Mesenchymal stem cell (in vitro differentiated cells and primary cell): ENCODE results near the gene PRKAR2A.
A peak's percentile ranks its signal among the peaks of the same experiment; 100 is the strongest.
"Not testable (repeated sequence)": the region's sequence is repeated elsewhere in the genome, so short reads cannot be mapped to it uniquely, and the experiment has no call there.

Experiments used
- DNase-seq: peaks from one replicate; pipeline ENCODE4 v3.0.0-alpha.2; 2013
- H2AFZ ChIP-seq: one replicate; pipeline ENCODE4 v1.6.1; 2013; ENCODE audit warnings: low read depth, mild to moderate bottlenecking, control low read depth, inconsistent platforms, low read length, moderate library complexity
- H2AK5ac ChIP-seq: 2 replicates; pipeline ENCODE4 v1.6.1; 2013; ENCODE audit warnings: low read length, moderate library complexity, mild to moderate bottlenecking, inconsistent platforms; ENCODE audit not compliant: severe bottlenecking
- H2BK120ac ChIP-seq: one replicate; pipeline ENCODE4 v1.6.1; 2013; ENCODE audit warnings: low read depth, mild to moderate bottlenecking, inconsistent platforms, low read length, moderate library complexity
- H2BK12ac ChIP-seq, 2 experiments: one replicate each; pipeline ENCODE4 v1.6.1; 2013; ENCODE audit warnings: inconsistent platforms in 2 of 2, low read length in 2 of 2, mild to moderate bottlenecking in 2 of 2, moderate library complexity in 2 of 2, control low read depth in 1 of 2
- H2BK15ac ChIP-seq: one replicate; pipeline ENCODE4 v1.6.1; 2013; ENCODE audit warnings: mild to moderate bottlenecking, low read depth, inconsistent platforms; ENCODE audit not compliant: poor library complexity, severe bottlenecking
- H2BK5ac ChIP-seq: 2 replicates; pipeline ENCODE4 v1.6.1; 2013; ENCODE audit warnings: low read depth, mild to moderate bottlenecking, low read length, control low read depth, inconsistent platforms; ENCODE audit not compliant: poor library complexity, severe bottlenecking
- H3K14ac ChIP-seq, 2 experiments: one replicate each; pipeline ENCODE4 v1.6.1; 2013; ENCODE audit warnings: inconsistent platforms in 2 of 2, low read length in 2 of 2, control low read depth in 1 of 2, mild to moderate bottlenecking in 1 of 2, moderate library complexity in 1 of 2
- H3K18ac ChIP-seq, 2 experiments: one replicate each; pipeline ENCODE4 v1.6.1; 2013; ENCODE audit warnings: inconsistent platforms in 2 of 2, low read length in 2 of 2, control low read depth in 1 of 2, low read depth in 1 of 2, mild to moderate bottlenecking in 1 of 2
- H3K23ac ChIP-seq, 2 experiments: one replicate each; pipeline ENCODE4 v1.6.1; 2013; ENCODE audit warnings: inconsistent platforms in 2 of 2, low read length in 2 of 2, mild to moderate bottlenecking in 2 of 2, moderate library complexity in 2 of 2, control low read depth in 1 of 2
- H3K27ac ChIP-seq: 2 replicates; pipeline ENCODE4 v1.5.1; 2013; ENCODE audit warnings: mild to moderate bottlenecking, moderate library complexity, low read length, control low read depth, inconsistent platforms; ENCODE audit not compliant: poor library complexity, severe bottlenecking
- H3K27me3 ChIP-seq, 2 experiments: 2 replicates each; pipeline versions ENCODE4 v1.6.1 to v1.7.0; 2013; ENCODE audit warnings: low read length in 2 of 2, mild to moderate bottlenecking in 2 of 2, moderate library complexity in 2 of 2, control low read depth in 1 of 2, inconsistent platforms in 1 of 2; ENCODE audit not compliant: control insufficient read depth in 1 of 2, insufficient read depth in 1 of 2
- H3K36me3 ChIP-seq, 2 experiments: 2 replicates each; pipeline versions ENCODE4 v1.6.1 to v1.7.0; 2013; ENCODE audit warnings: low read length in 2 of 2, control low read depth in 1 of 2, inconsistent platforms in 1 of 2, low read depth in 1 of 2, mild to moderate bottlenecking in 1 of 2; ENCODE audit not compliant: insufficient read depth in 2 of 2, control insufficient read depth in 1 of 2
- H3K4ac ChIP-seq, 2 experiments: one replicate each; pipeline ENCODE4 v1.6.1; 2013; ENCODE audit warnings: inconsistent platforms in 2 of 2, low read length in 2 of 2, mild to moderate bottlenecking in 2 of 2, moderate library complexity in 2 of 2, control low read depth in 1 of 2, low read depth in 1 of 2
- H3K4me1 ChIP-seq: 2 replicates; pipeline ENCODE4 v1.6.1; 2013; ENCODE audit warnings: low read depth, low read length, control low read depth; ENCODE audit not compliant: control insufficient read depth, insufficient read depth
- H3K4me2 ChIP-seq: 2 replicates; pipeline ENCODE4 v1.6.1; 2013; ENCODE audit warnings: low read length, mild to moderate bottlenecking, inconsistent platforms; ENCODE audit not compliant: poor library complexity, severe bottlenecking
- H3K4me3 ChIP-seq, 2 experiments: 2 replicates each; pipeline versions ENCODE4 v1.5.1 to v1.7.0; 2013; ENCODE audit warnings: low read length in 2 of 2, mild to moderate bottlenecking in 2 of 2, control low read depth in 1 of 2, low read depth in 1 of 2; ENCODE audit not compliant: insufficient read depth in 1 of 2
- H3K79me1 ChIP-seq: replicated peaks from 2 replicates; pipeline ENCODE4 v1.6.1; 2013; ENCODE audit warnings: mild to moderate bottlenecking, control low read depth, low read length, inconsistent platforms; ENCODE audit not compliant: poor library complexity, severe bottlenecking
- H3K9ac ChIP-seq: 2 replicates; pipeline ENCODE4 v1.7.0; 2013; ENCODE audit warnings: mild to moderate bottlenecking, low read length, moderate library complexity
- H3K9me3 ChIP-seq: 2 replicates; pipeline ENCODE4 v1.7.0; 2013; ENCODE audit warnings: mild to moderate bottlenecking, low read length; ENCODE audit not compliant: control insufficient read depth
- H4K8ac ChIP-seq: one replicate; pipeline ENCODE4 v1.6.1; 2013; ENCODE audit warnings: inconsistent platforms, mild to moderate bottlenecking, low read length, moderate library complexity
- H4K91ac ChIP-seq: one replicate; pipeline ENCODE4 v1.6.1; 2013; ENCODE audit warnings: mild to moderate bottlenecking, low read length, inconsistent platforms
- WGBS: methylation state at CpG from one replicate; pipeline ENCODE4 v1.1.7; 2013; ENCODE audit warnings: mixed read lengths; 5-methylcytosine and 5-hydroxymethylcytosine counted together

The PRKAR2A gene

DNA sequence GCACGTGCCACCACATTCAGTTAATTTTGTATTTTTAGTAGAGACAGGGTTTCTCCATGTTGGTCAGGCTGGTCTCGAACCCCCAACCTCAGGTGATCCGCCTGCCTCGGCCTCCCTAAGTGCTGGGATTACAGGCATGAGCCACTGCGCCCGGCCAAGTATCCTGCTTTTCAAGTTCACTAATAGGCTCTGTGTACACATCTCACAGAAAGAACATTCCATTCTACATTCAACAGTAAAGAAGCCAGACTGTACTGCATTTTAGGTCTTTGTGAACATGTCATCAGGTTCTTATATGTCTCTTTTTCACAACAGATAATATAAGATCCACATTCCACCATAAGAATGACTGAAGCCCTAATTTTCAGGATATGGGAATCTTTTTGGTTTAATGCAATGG is 88.1 kb downstream of the PRKAR2A start:
- not testable (repeated sequence) for H3K4ac ChIP-seq, H3K23ac ChIP-seq, H2BK12ac ChIP-seq, H3K4me2 ChIP-seq, H2BK5ac ChIP-seq, H2BK120ac ChIP-seq, H3K18ac ChIP-seq, H4K91ac ChIP-seq, H3K79me1 ChIP-seq, H3K27ac ChIP-seq, H2AK5ac ChIP-seq, H3K4me3 ChIP-seq, H3K9me3 ChIP-seq, DNase-seq, H3K27me3 ChIP-seq, H2BK15ac ChIP-seq, H3K9ac ChIP-seq, H4K8ac ChIP-seq, H3K14ac ChIP-seq, H2AFZ ChIP-seq, H3K4me1 ChIP-seq
- 96% methylated on average over 6 of the region's 6 CpGs for WGBS
- H3K36me3 ChIP-seq = peaks cover 6 to 62% of the 10 kb centered on the region in 2 experiments

- H3K27me3 ChIP-seq = no peaks in the 10 kb centered on the region
- no peak overlapping the region for H3K9ac ChIP-seq
- no peak overlapping the region for H4K91ac ChIP-seq
- H3K4me2 ChIP-seq = no peak overlapping the region
- no peak overlapping the region for H2BK120ac ChIP-seq
- no peak overlapping the region for H3K14ac ChIP-seq
- no peak overlapping the region for H2BK12ac ChIP-seq
- H2AK5ac ChIP-seq = no peak overlapping the region
- no peak overlapping the region for H3K18ac ChIP-seq
- no peak overlapping the region for H2AFZ ChIP-seq
- WGBS = no CpG with 5 or more reads among the region's 4 CpGs
- no peak overlapping the region for H2BK15ac ChIP-seq
- peaks cover 3% of the 10 kb centered on the region for H3K79me1 ChIP-seq
- no peak overlapping the region for H4K8ac ChIP-seq
- H3K4me3 ChIP-seq = no peak overlapping the region
- DNase-seq = no peak
- no peak overlapping the region for H3K4ac ChIP-seq
- H3K23ac ChIP-seq = no peak overlapping the region
- H3K4me1 ChIP-seq = no peaks in the 10 kb centered on the region
- H3K27ac ChIP-seq = no peak overlapping the region
- H3K9me3 ChIP-seq = no peaks in the 10 kb centered on the region
- H2BK5ac ChIP-seq = no peak overlapping the region
- peaks cover 5 to 58% of the 10 kb centered on the region in 2 experiments for H3K36me3 ChIP-seq
Measured at GRCh38 chr3:48759071-48759470, 88.6 kb downstream of the PRKAR2A start.

DNA sequence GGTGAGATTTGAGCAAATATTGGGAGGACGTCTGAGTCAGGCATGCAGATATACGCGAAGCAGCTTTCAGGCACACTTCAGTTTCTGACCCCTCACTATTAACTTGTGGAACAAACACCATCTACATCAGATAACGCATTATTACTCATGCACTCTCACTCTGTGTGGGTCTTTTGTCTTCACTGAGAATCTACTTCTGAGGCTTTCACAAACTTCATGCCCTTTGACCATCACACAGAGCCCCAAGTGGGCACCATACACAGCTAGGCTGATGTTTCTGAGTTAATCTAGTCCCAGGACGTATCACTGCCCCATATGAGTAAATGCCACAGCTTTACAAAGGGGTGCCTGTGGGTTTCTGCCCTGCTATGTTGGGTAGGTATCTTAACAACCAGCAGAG is 91.0 kb downstream of the PRKAR2A start:
- H3K4ac ChIP-seq = no peak overlapping the region
- H3K9ac ChIP-seq = no peak overlapping the region
- H3K79me1 ChIP-seq = peaks cover 5% of the 10 kb centered on the region
- no peaks in the 10 kb centered on the region for H3K9me3 ChIP-seq
- H2BK120ac ChIP-seq = no peak overlapping the region
- WGBS = 82% methylated on average over 5 of the region's 5 CpGs
- H3K27me3 ChIP-seq = no peaks in the 10 kb centered on the region
- H3K23ac ChIP-seq = no peak overlapping the region
- H2AFZ ChIP-seq = no peak overlapping the region
- H3K4me3 ChIP-seq = no peak overlapping the region
- H3K27ac ChIP-seq = no peak overlapping the region
- H3K4me2 ChIP-seq = no peak overlapping the region
- no peak overlapping the region for H3K18ac ChIP-seq
- H3K36me3 ChIP-seq = peaks cover 7 to 57% of the 10 kb centered on the region in 2 experiments
- peak; percentile 18 for DNase-seq
- H4K8ac ChIP-seq = no peak overlapping the region
- H2BK12ac ChIP-seq = no peak overlapping the region
- no peak overlapping the region for H2AK5ac ChIP-seq
- H2BK15ac ChIP-seq = no peak overlapping the region
- no peaks in the 10 kb centered on the region for H3K4me1 ChIP-seq
- no peak overlapping the region for H4K91ac ChIP-seq
- no peak overlapping the region for H3K14ac ChIP-seq
- no peak overlapping the region for H2BK5ac ChIP-seq

DNA sequence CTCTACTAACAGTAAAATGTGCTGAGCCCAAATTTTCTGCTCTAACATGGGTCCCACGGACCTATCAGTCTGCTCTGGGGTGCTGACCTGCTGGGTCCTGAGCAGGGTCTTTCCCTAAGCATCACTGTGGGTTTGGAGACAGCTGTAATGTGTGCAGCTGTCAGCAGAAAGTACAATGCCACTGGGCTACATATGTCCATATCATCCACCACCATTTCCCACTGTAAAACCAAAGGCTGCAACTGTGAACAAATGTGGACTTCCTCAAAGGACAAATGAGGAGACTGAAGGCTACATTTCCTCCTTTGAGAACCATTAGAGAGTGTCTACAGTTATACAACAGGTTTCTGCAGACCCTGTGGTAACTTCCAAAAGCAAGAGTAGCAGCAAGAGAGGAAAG is 96.8 kb downstream of the PRKAR2A start:
- no peak overlapping the region for H3K14ac ChIP-seq
- H3K4me1 ChIP-seq = no peaks in the 10 kb centered on the region
- H3K9me3 ChIP-seq = no peaks in the 10 kb centered on the region
- no peak overlapping the region for H2BK5ac ChIP-seq
- H4K8ac ChIP-seq = no peak overlapping the region
- H3K27me3 ChIP-seq = no peaks in the 10 kb centered on the region
- H3K23ac ChIP-seq = no peak overlapping the region
- no peak overlapping the region for H2BK15ac ChIP-seq
- no peak overlapping the region for H3K4me3 ChIP-seq
- WGBS = 82% methylated on average over 1 of the region's 1 CpG
- H3K4ac ChIP-seq = no peak overlapping the region
- H4K91ac ChIP-seq = no peak overlapping the region
- H2BK12ac ChIP-seq = no peak overlapping the region
- H2AFZ ChIP-seq = no peak overlapping the region
- peaks cover 16 to 65% of the 10 kb centered on the region in 2 experiments for H3K36me3 ChIP-seq
- no peak overlapping the region for H2AK5ac ChIP-seq
- no peak overlapping the region for H3K27ac ChIP-seq
- no peak overlapping the region for H3K18ac ChIP-seq
- H3K9ac ChIP-seq = no peak overlapping the region
- no peak overlapping the region for H2BK120ac ChIP-seq
- DNase-seq = no peak
- H3K79me1 ChIP-seq = peaks cover 3% of the 10 kb centered on the region
- H3K4me2 ChIP-seq = no peak overlapping the region
